Kidney (tissue), 14 donors: ENCODE measurements around the gene SF3B3. TPM values are rescaled to one million over a fixed set of nuclear protein-coding genes. Genes with fewer than 3 reads are reported as not detected.

ENCODE experiments used
- DNase-seq, 5 donors: peaks; one replicate each; pipeline ENCODE4 v3.0.0-alpha.2; 2013 to 2020
- FAIRE-seq: peaks from 2 replicates; lab custom pipeline; 2012; peaks lifted over from hg19 to GRCh38; lab: Jason Lieb, UNC
- H3K27ac ChIP-seq, 2 donors: one replicate each; pipeline ENCODE4 v1.7.0; 2013; ENCODE audit warnings: low read depth in 2 of 2, low read length in 2 of 2, inconsistent platforms in 1 of 2
- H3K27me3 ChIP-seq: one replicate; pipeline ENCODE4 v1.7.1; 2013; ENCODE audit warnings: low read length, inconsistent platforms; ENCODE audit not compliant: control insufficient read depth, insufficient read depth
- H3K36me3 ChIP-seq, 3 donors: one replicate each; pipeline versions ENCODE4 v1.7.0 to v1.7.1; 2013; ENCODE audit warnings: low read length in 3 of 3, control low read depth in 1 of 3, inconsistent platforms in 1 of 3; ENCODE audit not compliant: insufficient read depth in 3 of 3, control insufficient read depth in 2 of 3
- H3K4me1 ChIP-seq, 3 donors: one replicate each; pipeline versions ENCODE4 v1.7.0 to v1.7.1; 2013; ENCODE audit warnings: low read length in 3 of 3, inconsistent platforms in 1 of 3, low read depth in 1 of 3; ENCODE audit not compliant: control insufficient read depth in 2 of 3, insufficient read depth in 2 of 3
- H3K4me3 ChIP-seq, 3 donors: one replicate each; pipeline versions ENCODE4 v1.7.0 to v1.8.1; 2013; ENCODE audit warnings: low read length in 3 of 3, control low read depth in 1 of 3, inconsistent platforms in 1 of 3
- H3K9ac ChIP-seq, 3 donors: one replicate each; pipeline versions ENCODE4 v1.7.0 to v1.7.1; 2013; ENCODE audit warnings: low read length in 3 of 3, control low read depth in 1 of 3, inconsistent platforms in 1 of 3
- H3K9me3 ChIP-seq, 3 donors: one replicate each; pipeline versions ENCODE4 v1.7.0 to v1.7.1; 2013; ENCODE audit warnings: low read length in 3 of 3, control low read depth in 1 of 3, inconsistent platforms in 1 of 3; ENCODE audit not compliant: control insufficient read depth in 2 of 3, insufficient read depth in 1 of 3
- intact Hi-C: fragments of 100-400 bp; cut with DNase I; formaldehyde crosslinking; loops from one replicate; pipeline ENCODE4 v1.11.1; 2022
- polyA plus RNA-seq: library from polyadenylated mRNA; stranded (reverse); fragments of 350-450 nt; fragmentation: Illumina TruSeq; extraction: RNeasy Lipid Tissue Mini Kit (QIAGEN cat#74804); gene quantifications from one replicate; pipeline ENCODE4 v1.2.3, GENCODE V29; 2014; ENCODE audit warnings: low read depth, low replicate concordance; ENCODE audit not compliant: insufficient read depth
- total RNA-seq: library from RNA; stranded (reverse); fragmentation: NEBNext Ultra II Directional; extraction: Animal tissue kit (Norgen Biotek cat#: 25700); gene quantifications from one replicate; pipeline ENCODE4 v1.2.1, GENCODE V29; 2021
- TF ChIP-seq, protein P1 (sequence below): IDR thresholded peaks from 3 replicates; pipeline ENCODE4 v1.5.1; 2012; ENCODE audit warnings: mild to moderate bottlenecking, moderate library complexity, borderline replicate concordance; ENCODE audit not compliant: insufficient read depth; ENCODE audit errors: extremely low read depth
- donor health status: control.
- donor health status: control.
- donor health status: control.
- donor health status: control.
- donor health status: control.
- donor health status: DM: yes; HTN: yes; CAD: no.
- donor health status: Normal renal cell carcinoma (clear cell type).

SF3B3 gene
- total and polyA plus RNA-seq, 2 donors from 2014 or later: 92.9 to 246 TPM

DNA sequence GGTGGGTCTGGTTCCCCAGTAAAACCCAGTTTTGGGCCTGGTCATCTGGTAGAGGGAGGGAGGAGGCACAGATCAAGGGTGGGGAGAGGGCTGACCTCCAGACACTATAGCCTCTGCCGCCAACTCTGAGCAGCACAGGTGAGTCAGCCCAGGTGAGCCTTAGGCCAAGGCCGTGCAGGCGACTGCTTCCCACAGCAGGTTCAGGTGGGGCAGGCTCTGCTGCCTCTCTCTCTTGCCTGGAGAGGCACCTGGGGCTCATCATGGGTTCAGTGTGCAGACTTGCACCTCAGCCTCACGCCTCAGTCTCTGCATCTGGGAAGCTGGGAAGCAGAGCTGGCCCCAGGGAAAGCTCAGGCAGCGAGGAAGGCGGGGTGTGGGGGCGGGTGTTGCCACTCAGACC, 84.9 kb downstream of the SF3B3 start:
- H3K4me3 ChIP-seq: no peak overlapping the region
- TF ChIP-seq, protein P1, sequence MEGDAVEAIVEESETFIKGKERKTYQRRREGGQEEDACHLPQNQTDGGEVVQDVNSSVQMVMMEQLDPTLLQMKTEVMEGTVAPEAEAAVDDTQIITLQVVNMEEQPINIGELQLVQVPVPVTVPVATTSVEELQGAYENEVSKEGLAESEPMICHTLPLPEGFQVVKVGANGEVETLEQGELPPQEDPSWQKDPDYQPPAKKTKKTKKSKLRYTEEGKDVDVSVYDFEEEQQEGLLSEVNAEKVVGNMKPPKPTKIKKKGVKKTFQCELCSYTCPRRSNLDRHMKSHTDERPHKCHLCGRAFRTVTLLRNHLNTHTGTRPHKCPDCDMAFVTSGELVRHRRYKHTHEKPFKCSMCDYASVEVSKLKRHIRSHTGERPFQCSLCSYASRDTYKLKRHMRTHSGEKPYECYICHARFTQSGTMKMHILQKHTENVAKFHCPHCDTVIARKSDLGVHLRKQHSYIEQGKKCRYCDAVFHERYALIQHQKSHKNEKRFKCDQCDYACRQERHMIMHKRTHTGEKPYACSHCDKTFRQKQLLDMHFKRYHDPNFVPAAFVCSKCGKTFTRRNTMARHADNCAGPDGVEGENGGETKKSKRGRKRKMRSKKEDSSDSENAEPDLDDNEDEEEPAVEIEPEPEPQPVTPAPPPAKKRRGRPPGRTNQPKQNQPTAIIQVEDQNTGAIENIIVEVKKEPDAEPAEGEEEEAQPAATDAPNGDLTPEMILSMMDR: no peak
- peaks cover 0 to 4% (median 0%) of the 10 kb centered on the region in 3 donors for H3K4me1 ChIP-seq
- no peak overlapping the region for H3K27ac ChIP-seq
- H3K9me3 ChIP-seq: no peaks in the 10 kb centered on the region
- DNase-seq: no peak
- no peaks in the 10 kb centered on the region for H3K36me3 ChIP-seq
- no peaks in the 10 kb centered on the region for H3K27me3 ChIP-seq
- no peak for FAIRE-seq
- H3K9ac ChIP-seq: no peak overlapping the region
- intact Hi-C loops: no loop called here

DNA sequence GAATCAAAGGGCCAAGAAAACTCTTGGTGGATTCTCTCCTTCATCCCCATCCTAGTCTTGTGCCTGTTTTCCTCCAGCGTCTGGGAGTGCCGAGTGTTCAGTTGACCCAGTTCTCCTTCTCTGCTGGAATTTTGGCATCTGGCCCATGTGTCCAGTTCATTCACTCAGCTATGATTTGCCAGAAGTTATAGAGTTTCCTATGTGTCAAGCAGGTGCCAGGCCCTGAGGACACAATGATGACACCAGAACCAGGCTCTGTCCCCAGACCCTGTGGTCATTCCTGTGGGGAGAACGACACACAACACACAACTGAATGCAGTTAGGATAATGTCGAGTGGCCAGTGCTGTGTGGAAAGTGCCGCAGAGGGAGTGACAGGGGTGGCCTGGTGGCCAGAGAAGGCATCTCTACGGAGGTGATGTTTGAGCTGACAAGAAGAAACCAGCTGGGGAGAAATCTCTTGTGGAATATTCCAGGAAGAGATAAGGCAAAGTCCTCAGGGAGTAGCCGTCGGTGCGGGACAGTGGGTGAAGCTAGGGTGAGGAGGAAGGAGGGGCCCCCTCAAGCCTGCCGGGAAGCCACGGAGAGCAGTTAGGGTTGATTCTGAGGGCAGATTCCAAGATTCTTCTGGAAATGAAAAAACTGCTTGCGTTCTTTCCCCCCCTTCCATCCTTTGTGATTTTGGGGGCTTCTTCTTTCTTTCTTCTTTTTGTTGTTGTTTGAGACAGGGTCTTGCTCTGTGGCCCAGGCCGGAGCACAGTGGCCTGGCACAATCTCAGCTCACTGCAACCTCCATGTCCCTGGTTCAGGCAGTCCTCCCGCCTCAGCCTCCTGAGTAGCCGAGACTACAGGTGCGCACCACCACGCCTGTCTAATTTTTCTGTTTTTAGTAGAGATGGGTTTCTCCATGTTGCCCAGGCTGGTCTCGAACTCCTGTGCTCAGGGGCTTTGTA, 86.9 kb downstream of the SF3B3 start:
- intact Hi-C loops: no loop called here
- H3K9me3 ChIP-seq: no peaks in the 10 kb centered on the region
- H3K27ac ChIP-seq: peak overlapping the region; percentile 22 to 55
- no peak overlapping the region for H3K9ac ChIP-seq
- H3K4me3 ChIP-seq: peak overlapping the region in 1 of 3 donors; percentile 15
- TF ChIP-seq, protein P1: no peak
- FAIRE-seq (no peak), DNase-seq (peak in 1 of 5 donors; percentile 91)
- H3K4me1 ChIP-seq: peaks cover 0 to 4% (median 0%) of the 10 kb centered on the region in 3 donors
- H3K27me3 ChIP-seq: no peaks in the 10 kb centered on the region
- no peaks in the 10 kb centered on the region for H3K36me3 ChIP-seq

DNA sequence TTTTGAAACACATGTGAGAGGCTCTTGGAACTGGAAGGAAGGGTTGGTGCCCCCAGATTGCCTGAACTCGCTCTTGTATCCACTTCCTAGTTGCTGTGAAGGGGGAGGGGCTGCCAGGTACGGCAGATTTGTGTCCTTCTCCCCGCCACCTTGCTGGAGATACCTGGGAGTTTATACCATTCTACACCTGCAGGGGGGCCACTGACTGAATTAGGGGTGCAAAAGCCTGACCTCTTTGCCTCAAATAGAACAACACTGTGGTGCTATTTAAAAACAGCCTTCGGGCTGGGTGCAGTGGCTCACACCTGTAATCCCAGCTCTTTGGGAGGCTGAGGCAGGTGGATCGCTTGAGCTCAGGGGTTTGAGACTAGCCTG, 87.6 kb downstream of the SF3B3 start:
- intact Hi-C loops: no loop called here
- no peak for DNase-seq

More for the DNA sequence above, 87.6 kb downstream of the SF3B3 start:
- Histone ChIP-seq H3K36me3 (no peaks in the 10 kb centered on the region), H3K4me1 (peaks cover 0 to 4% (median 0%) of the 10 kb centered on the region in 3 donors), H3K27ac (peak overlapping the region; percentile 22 to 55), H3K9ac (no peak overlapping the region), H3K27me3 (no peaks in the 10 kb centered on the region), H3K4me3 (no peak overlapping the region), H3K9me3 (no peaks in the 10 kb centered on the region)
- no peak for FAIRE-seq
- TF ChIP-seq, protein P1: no peak
